Testis (tissue), 2 donors: ENCODE data around the gene ZBTB21.

Experiments
- POLR2A ChIP-seq: fragments of 450-650 bp; IDR thresholded peaks from one replicate; pipeline ENCODE4 v1.6.1; 2017; ENCODE audit warnings: antibody characterized with exemption, mild to moderate bottlenecking, moderate library complexity
- TF ChIP-seq, protein P1 (sequence below), 3 experiments: fragments of 450-650 bp in 2 of 3; fragments of 200-600 bp in 1 of 3; sonication (generic) in 1 of 3; IDR thresholded peaks; one replicate each; pipeline ENCODE4 v1.5.1; 2016 to 2019; ENCODE audit warnings: antibody characterized with exemption in 3 of 3, mild to moderate bottlenecking in 2 of 3, moderate library complexity in 1 of 3

DNA sequence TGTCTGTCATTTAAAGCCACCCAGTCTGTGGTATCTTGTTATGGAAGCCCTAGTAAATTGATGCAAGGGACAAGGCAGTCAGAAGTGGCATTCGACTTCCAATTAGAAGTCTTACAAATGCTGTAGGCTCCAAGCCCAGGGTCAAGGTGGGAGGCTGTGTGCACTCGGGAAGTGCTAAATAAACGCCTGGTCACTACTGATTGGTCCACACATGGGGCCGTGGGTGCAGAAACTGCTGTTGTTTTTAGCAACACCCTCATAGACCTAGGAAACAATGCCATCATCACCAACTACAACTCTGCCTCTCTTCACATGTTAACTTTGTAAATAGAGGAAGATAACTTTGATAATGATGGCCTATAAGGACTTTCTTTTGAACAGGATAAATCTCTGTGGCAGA is 20.2 kb upstream of the ZBTB21 start:
- TF ChIP-seq, protein P1, sequence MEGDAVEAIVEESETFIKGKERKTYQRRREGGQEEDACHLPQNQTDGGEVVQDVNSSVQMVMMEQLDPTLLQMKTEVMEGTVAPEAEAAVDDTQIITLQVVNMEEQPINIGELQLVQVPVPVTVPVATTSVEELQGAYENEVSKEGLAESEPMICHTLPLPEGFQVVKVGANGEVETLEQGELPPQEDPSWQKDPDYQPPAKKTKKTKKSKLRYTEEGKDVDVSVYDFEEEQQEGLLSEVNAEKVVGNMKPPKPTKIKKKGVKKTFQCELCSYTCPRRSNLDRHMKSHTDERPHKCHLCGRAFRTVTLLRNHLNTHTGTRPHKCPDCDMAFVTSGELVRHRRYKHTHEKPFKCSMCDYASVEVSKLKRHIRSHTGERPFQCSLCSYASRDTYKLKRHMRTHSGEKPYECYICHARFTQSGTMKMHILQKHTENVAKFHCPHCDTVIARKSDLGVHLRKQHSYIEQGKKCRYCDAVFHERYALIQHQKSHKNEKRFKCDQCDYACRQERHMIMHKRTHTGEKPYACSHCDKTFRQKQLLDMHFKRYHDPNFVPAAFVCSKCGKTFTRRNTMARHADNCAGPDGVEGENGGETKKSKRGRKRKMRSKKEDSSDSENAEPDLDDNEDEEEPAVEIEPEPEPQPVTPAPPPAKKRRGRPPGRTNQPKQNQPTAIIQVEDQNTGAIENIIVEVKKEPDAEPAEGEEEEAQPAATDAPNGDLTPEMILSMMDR (IDR thresholded peaks at IDR 0.05) = no peak
- TF ChIP-seq POLR2A = no peak
